DOHH2 (cell line): ENCODE measurements around the gene RPL41.

Experiments used
- CTCF ChIP-seq: fragments of 200-600 bp; sonication (generic); IDR thresholded peaks from one replicate; pipeline ENCODE4 v1.5.1; 2014; ENCODE audit warnings: antibody characterized with exemption, mild to moderate bottlenecking, low read depth, low read length; ENCODE audit not compliant: poor library complexity, severe bottlenecking
- EZH2phosphoT487 ChIP-seq: fragments of 200-600 bp; sonication (generic); IDR thresholded peaks from 2 replicates; pipeline ENCODE4 v1.6.1; 2017; ENCODE audit warnings: borderline replicate concordance, mild to moderate bottlenecking, antibody characterized with exemption, low read length, moderate library complexity, mixed read lengths

GRCh38 chr12:56119361-56119796 is 2.9 kb downstream of the RPL41 start:
- TF ChIP-seq CTCF: peak; percentile 81
- TF ChIP-seq EZH2phosphoT487: no peak
